ENCODE data around the gene DBN1. TPM values are rescaled to one million over a fixed set of nuclear protein-coding genes. Genes with fewer than 3 reads are reported as not detected.

The DBN1 gene
- total RNA-seq, 1 donor from 2014 or later: 170 TPM

Other genes starting within 250 kb of the DBN1 start
- 16.1 TPM for gene RAB24, start 169.9 kb downstream of the DBN1 start, total RNA-seq
- 34.6 TPM for gene PRELID1, start 169.8 kb downstream of the DBN1 start, total RNA-seq
- gene MXD3, start 161.7 kb downstream of the DBN1 start, total RNA-seq: 4.4 TPM
- 73.5 TPM for gene LMAN2, start 122.0 kb downstream of the DBN1 start, total RNA-seq
- gene RGS14, start 115.7 kb downstream of the DBN1 start, total RNA-seq: 4.4 TPM
- not detected for gene SLC34A1, start 89.2 kb downstream of the DBN1 start, total RNA-seq
- gene PFN3, start 73.0 kb downstream of the DBN1 start, total RNA-seq: not detected
- gene F12, start 64.1 kb downstream of the DBN1 start, total RNA-seq: 3.9 TPM
- 14.0 TPM for gene GRK6, start 47.0 kb downstream of the DBN1 start, total RNA-seq
- gene PRR7, start 26.8 kb downstream of the DBN1 start, total RNA-seq: 11.7 TPM
- gene PDLIM7, start 24.0 kb upstream of the DBN1 start, total RNA-seq: 7.8 TPM
- gene DOK3, start 36.2 kb upstream of the DBN1 start, total RNA-seq: 3.0 TPM
- gene DDX41, start 43.3 kb upstream of the DBN1 start, total RNA-seq: 63.5 TPM
- gene FAM193B, start 80.9 kb upstream of the DBN1 start, total RNA-seq: 32.1 TPM
- gene TMED9, start 118.6 kb upstream of the DBN1 start, total RNA-seq: 24.6 TPM
- 15.8 TPM for gene B4GALT7, start 126.5 kb upstream of the DBN1 start, total RNA-seq